ENCODE data around the gene CDH20. TPM values are rescaled to one million over a fixed set of nuclear protein-coding genes. Genes with fewer than 3 reads are reported as not detected.
A peak's percentile ranks its signal among the peaks of the same experiment; 100 is the strongest.

Gene CDH20
- total RNA-seq, 2 donors from 2014 or later, result 0.09 to 0.14 TPM

GRCh38 chr18:61572084-61572655 is 238.9 kb downstream of the CDH20 start:
- peaks cover 4 to 10% of the 10 kb centered on the region in 2 donors for H3K9me3 Mint-ChIP-seq
- H3K27ac Mint-ChIP-seq, result no peak overlapping the region
- ATAC-seq (no peak), DNase-seq (ENCODE audit: low spot score in 2 of 2) (no peak)
- peaks cover 0 to 8% of the 10 kb centered on the region in 2 donors for H3K36me3 Mint-ChIP-seq

- Mint-ChIP-seq H3K27ac (no peak overlapping the region), H3K9me3 (peaks cover 4 to 10% of the 10 kb centered on the region in 2 donors), H3K36me3 (peaks cover 0 to 8% of the 10 kb centered on the region in 2 donors)
- DNase-seq (ENCODE audit: low spot score in 2 of 2), result no peak
- no peak for ATAC-seq
These were observed 239.6 kb downstream of the CDH20 start for GRCh38 chr18:61572871-61573270.

DNA sequence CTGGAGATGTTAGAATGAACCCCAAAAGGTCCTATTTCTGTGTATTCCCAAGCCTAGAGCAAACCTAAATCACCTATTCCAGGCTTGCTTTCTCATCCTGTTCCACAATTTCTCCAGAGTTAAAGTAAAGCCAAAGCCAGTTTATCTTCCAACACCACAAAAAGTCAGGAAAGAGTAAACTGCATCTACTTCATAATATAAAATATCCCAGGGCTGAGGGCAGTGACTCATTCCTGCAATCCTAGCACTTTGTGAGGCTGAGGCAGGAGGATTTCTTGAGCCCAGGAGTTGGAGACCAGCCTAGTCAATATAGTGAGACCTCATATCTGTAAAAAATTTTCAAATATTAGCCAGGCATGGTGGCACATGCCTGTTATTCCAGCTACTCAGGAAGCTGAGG is 241.4 kb downstream of the CDH20 start:
- no peak for ATAC-seq
- peaks cover 4 to 10% of the 10 kb centered on the region in 2 donors for H3K9me3 Mint-ChIP-seq
- H3K27ac Mint-ChIP-seq, result no peak overlapping the region
- DNase-seq (ENCODE audit: low spot score in 2 of 2), result no peak
- peaks cover 0 to 8% of the 10 kb centered on the region in 2 donors for H3K36me3 Mint-ChIP-seq

- no peak for ATAC-seq
- no peak for DNase-seq (ENCODE audit: low spot score in 2 of 2)
- H3K27ac Mint-ChIP-seq, result no peak overlapping the region
- H3K9me3 Mint-ChIP-seq, result peaks cover 4 to 10% of the 10 kb centered on the region in 2 donors
- H3K36me3 Mint-ChIP-seq, result peaks cover 0 to 8% of the 10 kb centered on the region in 2 donors
These were observed 242.2 kb downstream of the CDH20 start for GRCh38 chr18:61575419-61575818.

DNA sequence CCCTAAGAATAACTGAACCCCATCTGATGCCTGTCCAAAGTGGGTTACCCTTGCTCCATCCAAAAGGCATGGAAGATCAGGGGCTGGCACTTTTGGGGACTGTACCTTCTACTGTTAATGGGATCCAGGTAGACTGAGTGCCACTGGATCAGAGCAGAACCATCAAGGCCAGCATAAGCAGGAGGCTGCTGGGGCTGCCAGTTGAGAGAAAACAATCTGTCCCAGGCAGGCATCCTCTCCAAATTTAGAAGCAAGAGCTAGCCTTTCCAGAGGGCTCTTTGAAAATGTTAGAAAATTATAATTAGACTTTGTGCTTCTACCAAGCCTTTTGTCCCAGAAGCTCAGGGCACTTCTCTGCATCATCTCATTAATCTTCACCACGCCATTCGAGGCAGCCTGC is 245.6 kb downstream of the CDH20 start:
- H3K9me3 Mint-ChIP-seq, result no peaks in the 10 kb centered on the region
- ATAC-seq, result no peak
- H3K27ac Mint-ChIP-seq, result no peak overlapping the region
- H3K36me3 Mint-ChIP-seq, result no peaks in the 10 kb centered on the region
- no peak for DNase-seq (ENCODE audit: low spot score in 2 of 2)

- ATAC-seq (no peak), DNase-seq (ENCODE audit: low spot score in 2 of 2) (no peak)
- no peaks in the 10 kb centered on the region for H3K9me3 Mint-ChIP-seq
- no peaks in the 10 kb centered on the region for H3K36me3 Mint-ChIP-seq
- H3K27ac Mint-ChIP-seq, result no peak overlapping the region
These were observed 246.4 kb downstream of the CDH20 start for GRCh38 chr18:61579581-61579980.

DNA sequence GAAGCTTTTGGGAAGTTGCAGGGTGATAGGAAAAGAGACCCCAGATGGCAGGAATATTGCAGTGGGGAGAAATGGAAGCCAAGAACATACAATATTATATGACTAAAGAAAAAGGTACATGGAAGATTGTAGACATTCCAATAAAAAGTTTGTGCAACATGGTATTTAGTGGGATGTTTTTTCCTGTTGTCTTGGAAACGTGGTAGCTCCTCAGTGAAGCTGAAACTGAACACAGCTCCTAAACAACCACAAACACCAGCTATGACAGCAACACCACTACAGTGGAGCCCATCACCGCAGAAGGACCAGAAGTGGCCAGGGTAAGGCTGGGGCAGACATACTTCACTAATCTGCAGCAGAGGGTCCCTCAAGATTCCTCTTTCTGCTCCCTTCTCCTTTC is 246.8 kb downstream of the CDH20 start:
- Mint-ChIP-seq H3K9me3 (no peaks in the 10 kb centered on the region), H3K27ac (no peak overlapping the region), H3K36me3 (no peaks in the 10 kb centered on the region)
- DNase-seq (ENCODE audit: low spot score in 2 of 2) (no peak), ATAC-seq (no peak)

GRCh38 chr18:61581578-61582201 is 248.5 kb downstream of the CDH20 start:
- no peaks in the 10 kb centered on the region for H3K9me3 Mint-ChIP-seq
- H3K27ac Mint-ChIP-seq, result no peak overlapping the region
- no peaks in the 10 kb centered on the region for H3K36me3 Mint-ChIP-seq
- DNase-seq (ENCODE audit: low spot score in 2 of 2) (peak; percentile 59 to 80), ATAC-seq (peak; percentile 72 to 92)

DNA sequence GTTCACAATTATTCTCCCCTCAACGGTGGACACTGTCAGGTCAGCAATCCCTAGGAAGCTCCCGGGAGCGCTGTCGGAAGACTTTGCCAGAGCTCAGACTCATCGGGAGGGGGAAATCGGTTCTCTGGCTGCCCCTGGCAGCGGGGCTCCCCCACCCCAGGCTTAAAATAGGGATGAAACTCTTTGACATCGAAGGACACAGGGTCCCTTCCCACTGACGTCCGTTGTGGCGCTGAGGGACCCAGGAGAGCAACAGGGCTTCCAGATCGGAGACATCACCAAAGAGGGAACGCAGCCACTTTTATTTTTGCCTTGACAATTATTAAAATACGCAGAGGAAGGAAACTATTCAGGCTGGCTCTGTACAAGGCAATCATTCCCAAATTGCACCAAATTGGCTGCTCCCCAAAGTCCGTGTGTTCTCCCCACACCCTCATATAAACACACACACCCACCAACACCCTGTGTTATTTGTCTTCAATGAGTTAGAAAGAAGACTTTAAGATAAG is 249.0 kb downstream of the CDH20 start:
- no peak overlapping the region for H3K27ac Mint-ChIP-seq
- H3K36me3 Mint-ChIP-seq, result no peaks in the 10 kb centered on the region
- DNase-seq (ENCODE audit: low spot score in 2 of 2) (no peak), ATAC-seq (no peak)
- no peaks in the 10 kb centered on the region for H3K9me3 Mint-ChIP-seq

DNA sequence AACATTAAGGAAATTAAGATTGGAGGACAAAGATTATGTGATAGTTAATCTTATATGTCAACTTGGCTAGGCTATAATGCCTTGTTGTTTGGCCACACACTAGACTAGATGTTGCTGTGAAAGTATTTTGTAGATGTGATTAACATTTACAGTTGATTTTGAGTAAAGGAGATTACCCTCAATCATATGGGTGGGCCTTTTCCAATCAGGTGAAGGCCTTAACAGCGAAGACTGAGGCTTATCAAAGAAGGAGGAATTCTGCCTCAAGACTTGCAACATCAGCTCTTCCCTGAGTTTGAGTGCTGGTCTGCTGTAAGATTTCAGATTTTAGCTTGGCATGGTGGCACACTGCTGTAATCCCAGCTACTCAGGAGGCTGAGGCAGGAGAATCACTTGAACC is 250.3 kb downstream of the CDH20 start:
- ATAC-seq (no peak), DNase-seq (ENCODE audit: low spot score in 2 of 2) (no peak)
- no peaks in the 10 kb centered on the region for H3K36me3 Mint-ChIP-seq
- H3K9me3 Mint-ChIP-seq, result no peaks in the 10 kb centered on the region
- H3K27ac Mint-ChIP-seq, result no peak overlapping the region

DNA sequence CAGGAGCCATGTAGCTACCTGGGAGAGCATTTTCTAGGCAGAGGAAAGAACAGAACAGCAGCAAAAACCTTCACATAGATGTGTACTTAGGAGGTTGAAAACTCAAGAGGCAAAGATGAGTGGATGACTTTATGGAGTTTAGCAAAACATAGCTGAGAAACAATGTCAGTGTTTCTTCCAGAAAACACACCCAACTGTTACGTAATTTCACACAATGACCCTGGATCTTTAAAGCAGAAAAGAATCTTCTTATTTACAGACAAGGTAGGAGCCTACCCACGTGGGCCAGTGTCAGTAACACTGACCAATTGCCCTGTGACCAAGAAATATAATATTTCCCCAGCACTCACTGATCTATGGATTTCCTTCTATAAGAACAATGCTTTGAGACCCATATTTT is 254.6 kb downstream of the CDH20 start:
- Mint-ChIP-seq H3K27ac (no peak overlapping the region), H3K9me3 (no peaks in the 10 kb centered on the region), H3K36me3 (no peaks in the 10 kb centered on the region)
- ATAC-seq (no peak), DNase-seq (ENCODE audit: low spot score in 2 of 2) (no peak)

GRCh38 chr18:61589053-61589723 is 256.0 kb downstream of the CDH20 start:
- DNase-seq (ENCODE audit: low spot score in 2 of 2) (no peak), ATAC-seq (no peak)
- Mint-ChIP-seq H3K36me3 (no peaks in the 10 kb centered on the region), H3K27ac (no peak overlapping the region), H3K9me3 (no peaks in the 10 kb centered on the region)

- no peaks in the 10 kb centered on the region for H3K9me3 Mint-ChIP-seq
- no peaks in the 10 kb centered on the region for H3K36me3 Mint-ChIP-seq
- ATAC-seq (no peak), DNase-seq (ENCODE audit: low spot score in 2 of 2) (no peak)
- no peak overlapping the region for H3K27ac Mint-ChIP-seq
These were observed 256.5 kb downstream of the CDH20 start for GRCh38 chr18:61589724-61590065.

DNA sequence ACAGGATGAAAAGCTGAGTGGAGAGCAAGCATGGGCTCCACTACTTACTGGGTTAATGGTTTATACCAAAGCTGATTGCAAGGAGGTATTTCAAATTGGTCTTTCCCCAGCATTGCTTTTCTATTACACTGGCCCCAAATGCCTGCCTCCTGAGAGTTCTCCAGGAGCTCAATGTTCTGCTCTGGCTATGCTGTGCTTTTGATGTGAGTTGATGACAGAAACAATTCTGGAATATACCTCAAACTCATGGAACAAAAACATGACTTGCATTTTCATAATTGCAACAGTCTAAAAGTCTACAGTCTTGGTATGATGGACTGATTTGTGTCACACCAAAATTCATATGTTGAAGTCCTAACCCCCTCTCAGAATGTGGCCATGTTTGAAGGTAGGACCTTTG is 258.0 kb downstream of the CDH20 start:
- no peak overlapping the region for H3K27ac Mint-ChIP-seq
- DNase-seq (ENCODE audit: low spot score in 2 of 2) (no peak), ATAC-seq (no peak)
- no peaks in the 10 kb centered on the region for H3K9me3 Mint-ChIP-seq
- no peaks in the 10 kb centered on the region for H3K36me3 Mint-ChIP-seq

GRCh38 chr18:61595615-61596251 is 262.5 kb downstream of the CDH20 start:
- Mint-ChIP-seq H3K36me3 (no peaks in the 10 kb centered on the region), H3K27ac (no peak overlapping the region), H3K9me3 (no peaks in the 10 kb centered on the region)
- no peak for ATAC-seq
- no peak for DNase-seq (ENCODE audit: low spot score in 2 of 2)

GRCh38 chr18:61596296-61596695 is 263.1 kb downstream of the CDH20 start:
- Mint-ChIP-seq H3K27ac (no peak overlapping the region), H3K9me3 (no peaks in the 10 kb centered on the region), H3K36me3 (no peaks in the 10 kb centered on the region)
- ATAC-seq, result no peak
- no peak for DNase-seq (ENCODE audit: low spot score in 2 of 2)

DNA sequence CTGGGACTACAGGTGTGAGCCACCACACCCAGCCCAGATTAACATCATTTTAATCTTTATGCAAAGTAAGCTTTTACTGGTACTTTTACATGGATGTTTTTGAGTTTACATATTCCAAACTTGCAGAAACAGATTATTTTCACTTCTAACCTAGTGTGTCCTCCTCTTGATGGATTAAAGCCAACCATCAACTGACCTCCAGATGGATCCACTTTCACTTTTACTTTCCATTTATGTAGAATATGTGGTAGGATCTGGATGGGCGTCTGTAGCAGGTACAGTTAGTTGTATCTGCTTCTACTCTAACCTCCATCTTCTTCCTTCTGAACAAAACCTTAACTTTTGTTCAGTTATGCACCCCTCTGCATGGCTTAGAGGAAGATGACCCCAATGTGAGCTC is 264.1 kb downstream of the CDH20 start:
- H3K9me3 Mint-ChIP-seq, result no peaks in the 10 kb centered on the region
- no peak overlapping the region for H3K27ac Mint-ChIP-seq
- DNase-seq (ENCODE audit: low spot score in 2 of 2), result no peak
- no peak for ATAC-seq
- H3K36me3 Mint-ChIP-seq, result no peaks in the 10 kb centered on the region

All from activated naive CD4-positive, alpha-beta T cell treated with anti-CD3 and anti-CD28 coated beads, Interleukin-2, amount 50 U/mL, for 72 hours (primary cell).